Esophagus mucosa (tissue), 1 donor: ENCODE data around the gene FOXL2. TPM values are rescaled to one million over a fixed set of nuclear protein-coding genes. Genes with fewer than 3 reads are reported as not detected.

ENCODE experiments used
- ATAC-seq: fragments of 200-7000 bp; cut with Tn5 transposase; one replicate; pipeline ENCODE4 v1.9.1; 2020
- total RNA-seq: library from RNA; stranded (reverse); gene quantifications from one replicate; pipeline ENCODE4 v1.2.4, GENCODE V29; 2023
- donor health status: DM: yes; HTN: yes; CAD: no.

Gene FOXL2
- total RNA-seq = not detected

DNA sequence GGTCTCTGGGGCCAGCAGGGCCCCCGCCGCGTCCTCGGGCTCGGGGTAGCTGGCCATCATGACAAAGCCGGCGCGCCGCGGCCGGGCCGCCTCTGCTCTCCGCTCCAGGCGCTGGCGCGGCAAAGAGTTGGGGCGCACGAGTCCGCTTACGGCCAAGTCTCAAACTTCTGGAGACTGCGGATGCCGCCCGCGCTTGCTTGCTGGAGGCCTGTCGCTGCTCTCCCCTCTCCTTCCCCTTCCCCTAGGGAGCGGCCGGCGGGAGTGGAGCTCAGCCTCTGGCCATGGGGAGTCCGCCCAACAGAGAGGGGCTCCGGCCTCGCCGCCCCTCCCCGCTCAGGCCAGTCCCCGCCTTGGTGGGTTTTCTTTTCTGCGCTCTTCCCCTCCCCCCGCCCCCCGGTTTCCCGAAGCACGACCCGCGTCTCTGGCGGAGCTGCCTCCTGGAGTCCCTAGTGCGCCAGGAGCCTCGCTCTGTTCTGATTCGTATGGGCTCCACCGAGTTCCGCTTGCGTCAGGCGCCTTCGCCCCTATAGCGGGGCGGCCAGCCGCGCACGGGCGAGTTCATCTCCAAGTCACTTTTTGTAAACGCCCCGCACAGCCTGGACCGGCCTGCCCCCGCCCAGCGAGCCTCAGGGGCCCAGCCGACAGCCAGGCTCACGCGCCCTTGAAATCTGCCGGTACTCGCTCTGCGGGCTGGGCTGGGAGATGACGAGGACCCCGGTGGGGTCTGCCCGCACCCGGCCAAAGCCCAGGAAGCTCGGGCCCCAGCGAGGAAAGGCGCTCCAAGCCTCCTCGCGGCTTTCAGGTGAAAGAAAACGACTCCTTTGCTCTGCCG lies at the start of gene FOXL2, which contains the start of gene FOXL2NB:
FOXL2 (minus strand) TSS at position 475 of the 832 bp plus-strand sequence; CDS start at position 60, 415 bp downstream.
FOXL2NB (plus strand) TSS at position 555 of the 832 bp plus-strand sequence; CDS start at position 703, 148 bp downstream.
- ATAC-seq = peak; percentile 42

DNA sequence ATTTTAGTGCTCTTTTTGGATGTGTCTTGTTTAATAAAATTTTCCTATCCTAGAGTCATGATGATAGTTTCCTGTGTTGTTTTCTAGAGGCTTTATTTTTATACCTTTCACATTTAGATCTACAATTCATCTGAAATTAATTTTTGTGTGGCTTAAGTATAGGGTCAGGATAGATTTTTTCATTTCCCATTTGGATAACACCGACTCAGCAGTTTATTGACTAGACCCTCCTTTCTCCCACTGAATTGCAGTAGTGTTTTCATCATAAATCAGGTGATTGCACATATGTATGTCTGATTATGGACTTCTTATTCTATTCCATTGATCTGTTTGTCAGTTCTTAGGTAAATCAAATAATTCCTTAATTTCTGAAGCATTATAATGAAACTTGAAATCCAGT lies 48.8 kb upstream of the FOXL2 start:
- no peak for ATAC-seq

DNA sequence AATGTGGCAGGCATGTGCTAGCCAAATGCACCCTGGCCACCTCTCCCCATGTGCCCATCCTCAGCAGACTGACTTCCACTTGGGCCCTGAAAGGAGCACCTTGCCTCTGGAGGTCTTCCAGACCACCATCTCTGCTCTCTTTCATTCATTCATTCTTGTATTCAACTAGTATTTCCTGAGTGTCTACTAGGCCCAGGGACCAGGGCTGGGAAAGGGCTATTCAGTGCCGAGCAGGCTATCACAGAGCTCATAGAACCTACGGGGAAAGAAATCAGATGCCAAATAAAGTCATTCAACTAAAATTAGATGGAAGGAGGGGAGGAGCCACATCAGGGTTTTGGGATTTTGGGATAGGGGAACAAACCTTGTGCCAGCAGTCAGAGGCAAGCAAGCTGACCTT lies 40.2 kb upstream of the FOXL2 start:
- no peak for ATAC-seq

DNA sequence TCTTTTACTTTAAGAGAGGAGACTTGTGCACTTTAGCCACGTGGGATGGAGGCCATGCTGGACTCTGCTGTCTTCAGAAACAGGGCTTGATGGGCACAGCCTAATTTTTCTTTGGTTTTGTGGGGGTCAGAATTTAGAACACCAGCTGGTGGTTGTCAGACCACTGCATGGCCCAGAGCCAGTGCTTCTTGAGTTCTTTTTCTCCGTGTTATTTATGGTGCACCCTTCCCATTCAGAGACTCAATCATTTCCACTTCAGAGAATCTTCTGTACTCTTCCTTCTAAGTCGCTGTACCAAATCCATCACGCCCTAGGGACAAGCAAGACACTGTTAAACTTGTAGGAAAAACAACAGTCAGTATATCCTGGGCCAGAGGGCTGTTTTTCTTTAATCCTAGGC lies 39.0 kb upstream of the FOXL2 start:
- no peak for ATAC-seq

DNA sequence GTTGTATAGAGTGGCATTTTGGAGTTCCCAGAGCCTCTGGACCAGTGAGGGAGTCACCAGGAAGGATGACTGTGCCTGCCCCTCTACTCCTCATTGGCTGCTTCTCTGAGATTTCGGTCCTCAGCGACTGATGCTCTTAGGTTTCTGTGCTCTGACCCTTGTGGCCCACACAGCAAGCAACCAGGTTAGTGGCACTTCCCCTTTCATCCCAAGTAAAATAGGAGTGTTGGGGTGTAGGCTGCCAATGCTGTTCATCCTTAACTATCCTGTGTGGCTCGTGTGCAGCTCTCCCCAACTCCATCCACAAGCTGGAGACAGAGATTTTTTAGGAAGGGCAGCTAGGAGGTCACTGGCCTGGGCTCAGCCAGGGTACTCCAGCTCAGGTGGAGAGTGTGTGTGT lies 37.9 kb upstream of the FOXL2 start:
- no peak for ATAC-seq

DNA sequence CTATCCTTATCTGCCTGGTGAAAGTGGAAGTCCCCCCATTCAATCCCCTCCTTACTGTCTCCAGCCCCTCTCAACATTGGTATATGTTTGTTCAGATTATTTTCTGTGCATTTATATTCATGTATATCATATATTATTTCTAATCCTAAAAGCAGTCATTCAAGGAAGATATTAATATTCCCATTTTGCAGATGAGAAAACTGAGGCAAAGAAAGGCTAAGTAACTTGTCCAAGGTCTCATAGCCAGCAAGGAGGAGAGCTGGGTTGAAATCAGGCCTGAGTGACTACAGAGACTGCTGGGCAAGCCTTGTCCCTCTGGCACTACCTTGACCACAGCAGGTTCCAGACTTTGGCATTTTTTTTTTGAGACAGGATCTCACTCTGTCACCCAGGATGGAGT lies 29.1 kb upstream of the FOXL2 start:
- ATAC-seq = no peak

DNA sequence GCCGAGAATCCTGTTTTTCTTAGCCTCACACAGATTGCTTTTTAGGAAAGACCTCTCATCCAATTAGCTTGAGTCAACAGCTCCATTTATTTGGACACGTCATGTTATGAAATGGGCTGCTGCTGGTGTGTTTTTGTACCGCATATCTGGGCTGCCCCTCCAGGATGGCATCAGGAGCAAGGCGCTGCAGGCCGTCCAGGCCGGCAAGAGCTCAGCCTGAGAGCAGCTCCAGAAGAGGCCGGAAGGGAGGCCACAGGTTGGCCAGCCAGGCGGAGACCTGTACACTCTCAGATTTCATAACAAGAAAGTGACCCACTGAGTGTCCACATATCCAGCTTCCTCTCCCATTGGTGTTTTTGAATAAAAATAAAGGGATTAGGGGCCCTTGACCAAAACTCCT lies 28.4 kb upstream of the FOXL2 start:
- no peak for ATAC-seq

DNA sequence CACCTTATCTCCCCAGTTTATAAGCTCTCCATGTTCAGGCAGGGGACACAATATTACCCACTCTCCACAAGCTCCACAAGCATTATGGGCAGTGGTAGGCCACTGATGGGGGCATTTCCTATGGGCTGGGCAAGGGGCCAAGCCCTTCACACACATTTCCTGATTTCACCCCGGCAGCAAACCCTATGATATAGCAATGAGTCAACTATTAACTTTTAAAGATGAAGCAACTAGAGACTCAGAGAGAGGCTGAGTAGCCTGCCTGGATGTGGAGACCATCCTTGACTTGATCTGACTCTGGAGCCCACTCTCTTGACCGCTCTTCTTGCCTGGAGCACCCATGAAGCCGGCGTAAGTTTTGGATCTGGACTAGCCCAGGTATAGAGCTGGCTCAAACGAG lies 27.5 kb upstream of the FOXL2 start:
- ATAC-seq = no peak

DNA sequence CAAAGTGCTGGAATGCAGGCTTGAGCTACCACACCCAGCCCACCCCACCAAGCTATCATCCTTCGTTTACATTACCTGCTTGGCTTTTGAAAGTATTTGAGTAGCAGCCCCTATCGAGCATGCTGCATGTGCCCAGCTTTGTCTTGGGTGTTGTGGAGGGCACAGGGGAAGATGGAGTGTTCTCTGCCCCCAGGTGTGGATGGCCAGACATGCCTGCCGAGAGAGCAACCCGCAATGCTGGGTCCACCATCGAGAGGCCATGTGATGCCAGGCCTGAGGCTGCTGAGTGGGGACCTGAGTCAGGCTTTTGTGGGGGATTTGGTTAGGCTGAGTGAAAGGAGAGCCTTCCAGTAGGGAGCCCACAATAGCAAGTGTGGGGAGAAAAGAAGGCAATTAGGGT lies 26.0 kb upstream of the FOXL2 start:
- ATAC-seq = no peak

DNA sequence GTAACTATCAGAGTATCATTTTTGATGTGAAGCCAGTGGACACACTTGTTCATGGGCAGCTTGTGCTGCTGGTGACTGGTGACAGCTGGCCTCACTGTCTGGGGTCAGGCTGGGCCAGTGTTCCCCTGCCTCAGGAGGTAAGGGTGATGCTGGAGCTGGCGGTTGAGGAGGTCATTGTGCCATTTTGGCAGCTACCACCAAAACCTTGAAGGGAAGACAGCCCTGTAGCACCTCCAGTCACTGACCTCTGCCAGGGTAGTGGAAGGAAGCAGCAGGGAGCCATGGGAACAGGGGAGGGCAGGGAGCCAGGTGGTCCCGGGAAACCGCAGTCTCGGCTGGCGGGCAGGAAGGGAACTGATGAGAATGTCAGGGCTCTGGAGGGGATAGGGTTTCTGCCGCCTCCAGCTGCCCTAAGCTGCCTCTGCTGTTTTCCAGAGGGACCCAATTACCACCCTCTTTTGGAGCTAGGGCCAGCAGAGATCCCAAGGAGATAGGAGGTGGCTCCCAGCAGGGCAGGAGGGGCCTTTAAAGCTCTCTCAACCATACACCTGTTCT lies 24.9 kb upstream of the FOXL2 start:
- no peak for ATAC-seq

DNA sequence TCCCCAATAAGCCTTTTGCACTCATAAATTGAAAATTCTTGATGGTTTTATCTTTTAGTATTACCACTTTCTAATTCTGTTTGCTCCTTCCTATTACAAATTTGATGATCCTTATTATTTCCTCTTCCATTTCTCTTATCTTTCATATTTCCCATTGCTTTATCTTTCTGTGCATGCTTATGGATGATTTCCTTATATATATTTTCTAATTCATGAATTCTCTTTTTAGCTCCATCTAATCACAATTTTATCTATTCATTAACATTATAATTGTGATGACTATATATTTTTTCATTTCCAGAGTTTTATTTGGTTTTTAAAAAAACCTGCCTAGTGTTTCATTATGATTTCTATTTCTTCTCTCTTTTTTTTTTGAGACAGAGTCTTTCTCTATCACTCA lies 18.0 kb upstream of the FOXL2 start:
- no peak for ATAC-seq

DNA sequence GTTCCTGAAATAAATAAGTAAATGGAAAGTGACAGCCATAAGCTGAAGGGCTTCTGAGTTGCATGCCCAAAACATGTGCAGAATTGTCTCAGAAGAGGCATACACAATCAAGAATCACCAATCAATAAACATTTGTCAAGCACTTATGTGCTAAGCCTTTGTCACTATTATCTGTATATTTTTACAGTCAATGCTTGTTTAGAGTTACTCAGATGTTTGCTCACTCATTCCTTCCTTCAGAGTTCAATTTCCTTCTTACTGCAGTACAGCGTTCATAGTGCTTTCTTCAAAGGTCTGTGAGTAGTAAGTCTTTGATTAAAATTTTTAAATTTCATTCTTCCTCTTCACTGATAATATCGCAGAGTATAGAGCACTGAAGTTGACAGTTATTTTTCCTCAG lies 17.3 kb upstream of the FOXL2 start:
- ATAC-seq = no peak

DNA sequence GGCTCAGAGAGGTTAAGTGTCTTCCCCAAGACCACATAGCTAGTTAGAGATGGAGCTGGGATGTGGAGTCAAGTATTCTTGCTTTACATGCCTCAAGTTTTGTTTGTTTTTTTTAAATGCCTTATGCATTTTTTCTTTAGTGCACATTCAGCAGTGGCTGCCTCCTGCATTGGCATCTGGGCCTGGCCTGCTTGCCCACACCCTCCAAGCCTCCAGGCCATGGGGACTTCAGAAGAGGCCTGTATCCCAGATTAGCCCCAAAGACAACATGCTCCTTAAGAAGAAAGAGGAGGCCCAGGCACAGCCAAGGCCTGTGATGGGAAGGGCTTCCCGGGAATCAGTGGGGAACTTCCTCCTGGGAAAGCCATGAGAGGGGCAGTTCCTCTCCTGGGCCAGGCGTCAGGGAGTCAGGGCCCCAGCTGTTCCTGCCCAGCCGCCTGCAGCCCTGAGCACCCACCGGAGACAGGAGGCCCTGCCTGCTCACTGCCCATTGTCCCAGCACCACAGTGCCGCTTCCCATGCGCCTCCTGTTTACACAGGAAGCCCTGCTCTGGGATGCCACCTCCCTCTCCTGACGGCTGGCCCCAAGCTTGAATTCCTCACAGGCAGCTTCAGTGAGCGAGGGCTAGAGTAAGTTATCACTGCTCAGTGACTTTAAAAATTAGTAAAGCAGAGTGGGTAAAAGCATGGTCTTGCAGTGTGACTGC lies 16.1 kb upstream of the FOXL2 start:
- ATAC-seq = no peak

DNA sequence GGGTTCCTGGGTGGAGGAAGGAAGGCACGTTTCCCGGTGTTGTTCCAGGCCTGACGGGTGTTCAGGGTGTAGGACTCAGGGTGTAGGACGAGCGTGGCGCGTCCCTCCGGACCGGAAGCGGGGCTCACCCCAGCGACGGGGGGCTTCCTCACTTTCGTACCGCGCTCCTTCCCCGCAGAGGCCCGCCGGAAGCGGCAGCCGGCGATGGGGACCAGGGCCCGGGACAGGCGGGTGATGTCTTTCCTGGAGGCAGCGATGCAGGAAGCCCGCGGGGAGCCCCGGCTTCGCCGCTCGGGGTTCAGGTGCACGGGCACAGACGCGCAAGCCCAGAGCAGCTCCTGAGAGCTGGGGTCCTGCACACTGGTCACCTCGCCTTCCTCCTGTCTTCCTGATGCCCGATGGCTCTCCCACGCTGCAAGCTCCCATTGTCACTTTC lies 13.5 kb upstream of the FOXL2 start:
- no peak for ATAC-seq

DNA sequence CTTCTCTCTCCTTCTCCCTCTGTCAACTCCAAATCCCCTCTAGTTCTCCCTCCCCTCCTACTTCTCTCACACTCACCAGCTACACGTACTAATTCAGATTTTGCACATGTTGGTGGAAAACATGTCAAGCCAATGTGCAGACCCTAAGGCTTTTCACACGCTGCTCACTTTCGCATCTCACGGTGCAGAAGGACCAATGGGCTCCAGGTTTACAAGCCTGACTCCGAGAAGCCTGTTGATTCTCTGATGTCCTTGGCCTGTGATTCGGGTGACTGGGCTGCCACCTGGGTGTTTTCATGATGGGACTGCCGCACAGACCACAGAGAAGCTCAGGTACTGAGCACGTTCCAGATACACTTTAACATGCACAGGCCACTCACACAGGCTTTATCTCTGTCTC lies 3.8 kb upstream of the FOXL2 start:
- ATAC-seq = no peak

DNA sequence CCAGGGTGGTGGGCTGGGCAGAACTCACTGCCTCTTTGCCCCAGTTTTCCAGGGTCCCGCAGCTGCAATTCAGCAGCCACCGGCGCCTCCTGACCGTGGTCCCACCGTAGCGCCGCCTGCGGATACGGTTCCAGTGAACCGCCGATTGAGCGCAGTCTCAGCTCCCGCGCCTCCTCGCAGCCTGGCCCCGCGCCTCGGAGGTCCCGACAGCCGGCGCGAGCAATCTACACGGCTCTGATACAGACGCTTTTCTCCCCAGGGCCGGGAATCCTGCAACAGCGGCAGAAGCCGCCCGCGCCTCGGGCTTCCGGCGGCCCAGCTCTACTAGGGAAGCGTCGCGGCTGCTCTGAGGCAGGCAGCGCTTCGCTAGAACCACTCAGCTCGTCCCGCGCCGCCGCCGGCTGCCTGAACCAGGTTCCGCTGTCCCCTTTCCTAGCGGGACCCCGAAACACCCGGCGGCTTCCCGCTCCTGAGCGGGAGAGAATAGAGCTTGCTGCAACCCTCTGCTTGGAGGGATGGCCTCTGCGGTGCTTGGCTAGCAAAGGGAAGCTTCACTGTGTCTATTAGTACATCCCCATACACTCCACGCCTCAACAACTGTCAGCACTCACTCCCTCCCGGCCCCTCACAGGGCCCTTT lies 3.2 kb upstream of the FOXL2 start:
- peak; percentile 25 for ATAC-seq

DNA sequence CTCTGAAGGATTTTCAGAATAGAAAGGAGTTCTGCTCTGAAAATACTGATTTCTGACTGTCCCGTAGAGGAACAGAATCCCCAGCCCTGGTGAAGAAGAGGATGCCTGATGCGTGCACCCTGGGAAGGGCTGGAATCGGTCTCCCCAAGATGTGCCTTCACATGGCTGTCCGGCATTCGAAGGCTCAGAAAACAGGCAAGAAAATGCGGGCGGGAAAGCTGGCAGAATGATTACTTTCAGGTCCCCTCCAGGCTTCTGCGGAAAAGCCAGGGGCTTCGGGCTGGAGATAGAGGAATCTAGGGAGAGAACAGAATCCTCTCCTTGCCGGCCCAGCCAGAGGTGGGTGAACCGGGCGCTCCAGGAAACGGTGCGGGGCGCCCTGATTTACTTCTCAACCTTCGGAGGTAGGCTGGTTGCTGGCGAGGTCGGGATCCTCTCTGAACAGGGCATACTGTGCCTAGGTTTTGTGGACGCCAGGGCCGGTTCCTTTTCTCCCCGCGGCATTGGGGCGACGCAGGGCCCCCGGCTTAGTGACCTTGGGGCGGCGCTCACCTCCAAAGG lies 2.6 kb upstream of the FOXL2 start:
- ATAC-seq = no peak

DNA sequence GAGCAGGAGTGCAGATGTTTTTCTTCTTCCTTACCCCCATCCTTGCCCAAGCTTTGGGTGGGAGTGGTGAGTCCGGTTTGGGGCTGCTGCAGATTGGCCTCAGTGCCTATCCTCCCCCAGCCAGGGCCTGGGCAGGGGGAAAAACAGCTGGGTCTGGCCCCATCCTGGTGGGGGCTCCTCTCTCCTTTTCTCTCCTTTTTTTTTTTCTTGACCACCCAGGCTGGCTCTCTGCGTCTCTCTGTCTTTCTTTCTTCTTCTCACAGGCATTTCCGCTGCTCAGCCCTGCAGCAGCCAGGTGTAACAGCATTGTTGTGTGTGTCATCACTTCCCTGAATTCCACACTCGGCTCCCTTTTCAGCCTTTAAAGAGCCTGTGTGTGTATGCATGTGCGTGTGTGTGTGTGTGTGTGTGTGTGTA lies 2.1 kb upstream of the FOXL2 start:
- ATAC-seq = no peak

DNA sequence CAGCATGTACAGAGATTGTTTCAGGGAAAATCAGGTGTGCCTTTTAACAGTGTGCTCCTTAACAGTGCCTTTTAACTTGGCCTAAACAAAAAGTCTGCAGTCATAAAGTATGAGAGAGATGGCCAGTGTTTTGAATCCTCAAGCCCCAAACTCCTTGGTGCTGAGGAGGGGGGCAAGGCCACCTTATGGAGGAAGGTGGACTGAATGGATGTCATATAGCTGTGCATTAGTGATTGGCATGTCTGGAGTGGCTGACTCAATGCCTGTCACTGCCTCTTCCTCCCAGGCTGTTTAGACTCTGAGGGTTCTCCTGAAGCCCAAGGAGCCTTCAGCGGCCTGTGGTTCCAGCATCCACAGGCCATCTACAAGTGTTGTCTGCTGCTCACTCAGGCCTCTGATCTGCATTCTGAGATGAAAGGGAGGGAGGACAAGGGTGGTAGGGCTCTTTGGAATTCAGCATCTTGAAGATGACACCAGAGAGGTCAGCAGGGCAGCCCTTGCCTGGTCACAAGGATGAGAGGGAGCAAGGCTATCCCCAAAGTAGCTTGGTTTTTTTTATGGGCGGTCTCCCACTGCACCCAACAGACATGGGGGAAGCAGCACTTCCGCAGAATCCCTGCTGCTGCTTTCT lies 1.5 kb upstream of the FOXL2 start:
- no peak for ATAC-seq

DNA sequence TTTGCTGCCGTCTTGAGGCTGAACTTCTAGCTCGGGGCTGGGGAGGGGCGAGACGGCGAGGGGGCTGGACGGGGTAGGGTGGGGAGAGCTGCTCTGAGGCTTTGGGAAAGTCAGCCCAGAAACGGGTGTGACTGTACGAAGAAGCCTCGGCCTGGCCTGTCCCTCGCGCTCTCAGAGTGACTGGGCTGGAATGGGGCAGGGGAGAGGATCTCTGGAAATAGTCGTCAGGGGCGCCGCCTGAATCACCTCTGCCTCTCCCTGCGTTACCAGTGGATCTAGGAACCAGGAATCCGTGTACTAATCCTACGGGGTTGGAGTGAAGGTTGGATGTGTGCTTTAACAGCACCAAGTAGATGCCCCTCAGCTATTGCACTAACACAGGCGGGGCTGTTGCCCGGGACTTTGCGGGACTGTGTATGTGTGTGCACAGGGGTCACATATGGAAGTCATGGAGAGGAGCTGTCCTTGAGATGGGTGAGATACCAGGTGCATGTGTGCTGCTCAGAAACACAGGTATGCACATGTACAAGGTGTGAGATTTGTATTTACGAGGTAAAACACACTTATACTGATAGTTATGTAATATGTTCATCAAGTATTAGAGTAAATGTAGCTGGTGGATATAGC lies 671 bp upstream of the FOXL2 start:
- no peak for ATAC-seq

DNA sequence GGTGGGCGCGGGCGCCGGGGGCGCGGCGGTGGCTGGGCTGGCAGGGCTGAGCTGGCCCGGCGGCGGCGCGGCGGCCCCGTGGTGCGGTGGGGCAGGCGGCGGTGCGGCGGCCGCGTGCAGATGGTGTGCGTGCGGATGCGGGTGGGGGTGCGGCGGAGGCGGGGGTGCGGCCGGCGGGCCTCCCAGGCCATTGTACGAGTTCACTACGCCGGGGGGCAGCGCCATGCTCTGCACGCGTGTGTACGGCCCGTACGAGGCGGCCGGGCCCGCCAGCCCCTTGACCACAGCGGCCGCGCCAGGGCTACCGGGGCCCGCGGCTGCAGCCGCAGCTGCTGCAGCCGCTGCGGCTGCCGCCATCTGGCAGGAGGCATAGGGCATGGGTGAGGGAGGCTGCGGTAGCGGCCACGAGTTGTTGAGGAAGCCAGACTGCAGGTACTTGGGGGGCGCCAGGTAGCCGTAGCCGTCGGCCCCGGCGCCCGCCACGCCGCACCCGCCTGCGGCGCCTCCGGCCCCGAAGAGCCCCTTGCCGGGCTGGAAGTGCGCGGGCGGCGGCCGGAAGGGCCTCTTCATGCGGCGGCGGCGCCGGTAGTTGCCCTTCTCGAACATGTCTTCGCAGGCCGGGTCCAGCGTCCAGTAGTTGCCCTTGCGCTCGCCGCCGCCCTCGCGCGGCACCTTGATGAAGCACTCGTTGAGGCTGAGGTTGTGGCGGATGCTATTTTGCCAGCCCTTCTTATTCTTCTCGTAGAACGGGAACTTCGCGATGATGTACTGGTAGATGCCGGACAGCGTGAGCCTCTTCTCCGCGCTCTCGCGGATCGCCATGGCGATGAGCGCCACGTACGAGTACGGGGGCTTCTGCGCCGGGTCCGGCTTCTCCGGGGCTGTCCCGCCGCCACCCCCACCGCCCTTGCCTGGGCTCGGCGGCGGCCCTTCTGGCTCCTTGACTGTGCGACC lies 951 bp downstream of the FOXL2 start:
- ATAC-seq = peak; percentile 41
